NCI-H2171 (cell line): ENCODE results near the gene THRAP3.
"Not testable (repeated sequence)": the region's sequence is repeated elsewhere in the genome, so short reads cannot be mapped to it uniquely, and the experiment has no call there.

Experiments
- DNase-seq: peaks from one replicate; lab custom pipeline; 2025; lab: John Stamatoyannopoulos, UW

Gene THRAP3, protein sequence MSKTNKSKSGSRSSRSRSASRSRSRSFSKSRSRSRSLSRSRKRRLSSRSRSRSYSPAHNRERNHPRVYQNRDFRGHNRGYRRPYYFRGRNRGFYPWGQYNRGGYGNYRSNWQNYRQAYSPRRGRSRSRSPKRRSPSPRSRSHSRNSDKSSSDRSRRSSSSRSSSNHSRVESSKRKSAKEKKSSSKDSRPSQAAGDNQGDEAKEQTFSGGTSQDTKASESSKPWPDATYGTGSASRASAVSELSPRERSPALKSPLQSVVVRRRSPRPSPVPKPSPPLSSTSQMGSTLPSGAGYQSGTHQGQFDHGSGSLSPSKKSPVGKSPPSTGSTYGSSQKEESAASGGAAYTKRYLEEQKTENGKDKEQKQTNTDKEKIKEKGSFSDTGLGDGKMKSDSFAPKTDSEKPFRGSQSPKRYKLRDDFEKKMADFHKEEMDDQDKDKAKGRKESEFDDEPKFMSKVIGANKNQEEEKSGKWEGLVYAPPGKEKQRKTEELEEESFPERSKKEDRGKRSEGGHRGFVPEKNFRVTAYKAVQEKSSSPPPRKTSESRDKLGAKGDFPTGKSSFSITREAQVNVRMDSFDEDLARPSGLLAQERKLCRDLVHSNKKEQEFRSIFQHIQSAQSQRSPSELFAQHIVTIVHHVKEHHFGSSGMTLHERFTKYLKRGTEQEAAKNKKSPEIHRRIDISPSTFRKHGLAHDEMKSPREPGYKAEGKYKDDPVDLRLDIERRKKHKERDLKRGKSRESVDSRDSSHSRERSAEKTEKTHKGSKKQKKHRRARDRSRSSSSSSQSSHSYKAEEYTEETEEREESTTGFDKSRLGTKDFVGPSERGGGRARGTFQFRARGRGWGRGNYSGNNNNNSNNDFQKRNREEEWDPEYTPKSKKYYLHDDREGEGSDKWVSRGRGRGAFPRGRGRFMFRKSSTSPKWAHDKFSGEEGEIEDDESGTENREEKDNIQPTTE

GRCh38 chr1:36223996-36224536, at the start of gene THRAP3:
THRAP3 (plus strand) TSS chr1:36224443; CDS start chr1:36282564, 58,121 bp downstream.
- peak; percentile 99 for DNase-seq

- no peak for DNase-seq
Observed at GRCh38 chr1:36174713-36175112, 49.5 kb upstream of the THRAP3 start.

- no peak for DNase-seq
Observed at GRCh38 chr1:36175137-36176095, 48.8 kb upstream of the THRAP3 start.

DNA sequence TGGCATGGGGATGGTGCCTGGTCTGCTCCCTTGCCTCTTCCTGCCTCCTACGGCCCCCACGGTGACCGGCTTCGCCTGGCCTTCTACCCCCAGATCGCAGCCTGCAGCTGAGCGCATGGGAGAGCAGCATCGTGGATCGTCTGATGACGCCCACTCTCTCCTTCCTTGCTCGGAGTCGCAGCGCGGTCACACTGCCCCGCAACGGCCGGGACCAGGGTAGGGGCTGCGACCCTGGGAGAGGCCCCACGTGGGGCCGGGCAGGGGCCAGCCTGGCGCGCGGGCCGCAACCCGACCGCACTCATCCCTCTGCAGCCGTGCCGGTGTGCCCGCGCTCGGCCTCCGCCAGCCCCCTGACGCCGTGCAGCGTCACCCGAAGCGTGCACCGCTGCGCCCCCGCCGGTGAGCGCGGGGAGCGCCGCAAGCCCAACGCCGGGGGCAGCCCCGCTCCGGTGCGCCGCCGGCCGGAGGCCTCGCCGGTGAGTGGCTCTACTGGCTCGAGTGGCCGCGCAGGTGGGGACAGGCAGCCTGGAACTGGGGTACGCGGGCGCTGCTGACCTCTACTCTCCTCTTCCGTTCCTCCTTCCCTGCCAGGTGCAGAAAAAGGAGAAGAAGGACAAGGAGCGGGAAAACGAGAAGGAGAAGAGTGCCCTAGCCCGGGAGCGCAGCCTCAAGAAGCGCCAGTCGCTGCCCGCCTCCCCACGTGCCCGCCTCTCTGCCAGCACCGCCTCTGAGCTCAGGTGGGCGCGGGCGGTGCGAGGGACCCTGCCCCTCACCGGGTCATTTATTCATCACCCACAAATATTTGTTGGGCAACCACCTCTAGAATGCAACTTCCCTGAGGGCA, 47.9 kb upstream of the THRAP3 start:
- no peak for DNase-seq

GRCh38 chr1:36177589-36178431, 46.4 kb upstream of the THRAP3 start:
- DNase-seq, result no peak

- no peak for DNase-seq
Observed at GRCh38 chr1:36178471-36179219, 45.6 kb upstream of the THRAP3 start.

- DNase-seq, result no peak
Observed at GRCh38 chr1:36179220-36179600, 45.0 kb upstream of the THRAP3 start.

DNA sequence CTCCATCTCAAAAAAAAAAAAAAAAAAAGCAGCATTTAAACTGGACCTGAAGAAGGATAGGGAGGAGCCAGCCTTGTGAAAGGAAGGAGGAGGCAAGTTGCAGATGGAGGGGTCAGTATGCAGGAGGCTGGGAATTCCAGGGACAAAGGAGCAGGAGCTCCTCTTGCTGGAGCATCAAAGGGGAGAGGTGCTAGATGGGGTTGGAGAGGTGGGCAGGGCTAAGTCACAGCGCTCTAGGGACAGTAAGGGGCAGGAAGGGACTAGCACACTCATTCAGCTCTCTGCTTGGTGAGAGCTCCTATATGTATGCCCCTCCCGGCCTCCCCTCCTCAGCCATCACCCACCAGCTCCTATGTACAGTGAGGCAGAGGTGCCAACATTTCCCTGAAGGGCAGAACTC, 41.5 kb upstream of the THRAP3 start:
- DNase-seq, result no peak

- DNase-seq, result no peak
Observed at GRCh38 chr1:36183309-36183856, 40.9 kb upstream of the THRAP3 start.

GRCh38 chr1:36187800-36188593, 36.2 kb upstream of the THRAP3 start:
- DNase-seq, result peak; percentile 67

DNA sequence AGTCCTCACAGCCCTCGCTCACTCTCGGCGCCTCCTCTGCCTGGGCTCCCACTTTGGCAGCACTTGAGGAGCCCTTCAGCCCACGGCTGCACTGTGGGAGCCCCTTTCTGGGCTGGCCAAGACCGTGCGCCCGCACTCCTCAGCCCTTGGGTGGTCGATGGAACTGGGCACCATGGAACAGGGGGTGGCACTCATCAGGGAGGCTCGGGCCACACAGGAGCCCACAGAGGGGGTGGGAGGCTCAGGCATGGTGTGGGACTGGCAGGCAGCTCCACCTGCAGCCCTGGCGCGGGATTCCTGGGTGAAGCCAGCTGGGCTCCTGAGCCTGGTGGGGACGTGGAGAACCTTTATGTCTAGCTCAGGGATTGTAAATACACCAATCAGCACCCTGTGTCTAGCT, 27.4 kb upstream of the THRAP3 start:
- DNase-seq, result not testable (repeated sequence)

DNA sequence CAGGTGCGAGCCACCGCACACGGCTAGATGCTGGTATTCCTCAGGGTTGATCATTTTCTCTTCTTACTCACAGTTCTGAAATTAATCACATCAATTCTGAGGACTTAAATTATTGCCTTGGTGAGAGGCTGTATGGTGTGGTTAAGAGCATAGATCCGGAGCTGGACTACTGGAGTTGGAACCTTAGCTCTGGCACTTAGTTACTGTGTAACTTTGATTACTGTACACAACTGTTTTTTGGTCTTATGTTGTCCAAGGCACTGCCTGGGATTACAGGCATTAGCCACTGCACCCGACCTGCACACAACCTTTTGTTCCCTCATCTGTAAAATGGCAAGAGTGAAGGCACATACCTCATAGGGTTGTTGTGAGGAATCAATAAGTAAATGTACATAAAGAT, 25.6 kb upstream of the THRAP3 start:
- no peak for DNase-seq

DNA sequence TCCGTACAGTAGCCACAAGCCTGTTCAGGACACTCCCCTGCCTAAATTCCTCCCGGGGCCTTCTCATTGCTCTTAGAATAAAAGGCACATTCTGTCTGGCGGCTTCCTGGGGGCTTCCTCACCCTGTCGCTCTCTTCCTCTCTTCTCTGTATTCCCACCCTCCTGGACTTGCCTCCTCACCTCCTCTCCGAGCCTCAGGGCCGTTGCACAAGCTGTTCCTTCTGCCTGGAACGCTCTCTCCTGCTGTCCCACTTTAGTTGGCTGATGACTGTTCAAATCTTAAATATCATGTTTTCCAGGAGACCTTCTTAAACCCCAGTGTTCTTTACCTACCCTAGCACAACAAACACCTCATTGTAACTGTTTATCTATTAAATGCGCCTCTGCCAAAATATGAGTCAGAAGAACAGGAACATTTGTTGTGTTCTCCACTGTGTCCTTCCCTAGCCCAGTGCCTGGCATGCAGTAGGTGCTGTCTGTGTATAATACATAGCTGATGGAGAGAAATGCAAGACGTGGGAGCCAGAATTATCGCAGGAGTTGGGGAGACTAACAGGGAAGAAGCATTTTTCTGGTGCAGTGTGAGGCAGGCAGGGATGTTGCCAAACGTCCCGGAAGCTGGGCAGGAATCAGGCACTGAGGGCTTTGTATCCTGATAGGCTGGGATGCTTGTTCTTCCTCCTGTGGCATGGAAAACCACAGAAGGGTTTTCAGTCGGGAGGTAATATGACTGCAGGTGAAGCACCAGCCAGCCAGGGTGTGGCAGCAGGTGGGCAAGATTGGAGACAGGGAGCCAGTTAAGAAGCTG, 24.1 kb upstream of the THRAP3 start:
- no peak for DNase-seq

DNA sequence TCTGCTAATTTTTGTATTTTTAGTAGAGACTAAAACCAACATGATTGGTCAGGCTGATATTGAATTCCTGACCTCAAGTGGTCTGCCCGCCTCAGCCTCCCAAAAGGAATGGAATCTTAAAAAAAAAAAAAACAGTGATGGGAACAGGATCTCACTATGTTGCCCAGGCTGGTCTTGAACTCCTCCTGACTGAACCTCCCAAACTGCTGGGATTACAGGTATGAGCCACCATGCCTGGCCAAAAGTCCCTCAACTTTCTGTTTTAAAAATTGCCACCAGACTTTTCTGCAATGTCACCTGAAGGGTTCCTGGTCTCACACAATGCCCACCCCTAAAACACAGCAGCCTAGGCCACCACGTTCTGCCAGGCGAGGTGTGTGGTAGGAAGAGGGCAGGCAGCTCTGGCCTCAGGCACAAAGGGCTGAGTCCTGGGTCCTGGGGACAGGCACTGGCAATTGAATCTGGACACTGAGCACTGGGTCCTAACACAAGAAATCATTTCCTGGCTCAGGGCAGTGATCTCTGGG, 21.2 kb upstream of the THRAP3 start:
- DNase-seq, result no peak

GRCh38 chr1:36203554-36204346, 20.5 kb upstream of the THRAP3 start:
- DNase-seq, result peak; percentile 48
